ENCODE results near the gene SYNM.

DNA sequence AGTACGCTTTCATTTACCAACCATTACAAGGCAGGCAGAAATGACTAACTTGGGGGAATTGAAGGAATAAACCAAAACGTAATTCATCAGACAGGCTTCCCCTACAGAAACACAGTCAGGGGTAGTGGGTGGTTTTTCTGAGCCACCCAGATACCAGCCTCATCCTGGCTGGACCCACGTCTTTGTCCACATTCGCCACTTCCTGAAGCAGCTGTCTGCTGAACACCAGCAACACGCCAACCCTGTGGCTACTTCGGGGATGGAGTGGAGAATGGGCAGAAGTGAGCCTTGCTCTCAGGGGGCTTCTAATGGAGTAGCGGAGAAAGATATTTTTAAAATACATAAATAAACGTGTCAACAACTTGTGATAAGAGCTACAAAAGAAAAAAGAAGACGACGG lies 40.1 kb downstream of the SYNM start:
- TF ChIP-seq, protein P1, sequence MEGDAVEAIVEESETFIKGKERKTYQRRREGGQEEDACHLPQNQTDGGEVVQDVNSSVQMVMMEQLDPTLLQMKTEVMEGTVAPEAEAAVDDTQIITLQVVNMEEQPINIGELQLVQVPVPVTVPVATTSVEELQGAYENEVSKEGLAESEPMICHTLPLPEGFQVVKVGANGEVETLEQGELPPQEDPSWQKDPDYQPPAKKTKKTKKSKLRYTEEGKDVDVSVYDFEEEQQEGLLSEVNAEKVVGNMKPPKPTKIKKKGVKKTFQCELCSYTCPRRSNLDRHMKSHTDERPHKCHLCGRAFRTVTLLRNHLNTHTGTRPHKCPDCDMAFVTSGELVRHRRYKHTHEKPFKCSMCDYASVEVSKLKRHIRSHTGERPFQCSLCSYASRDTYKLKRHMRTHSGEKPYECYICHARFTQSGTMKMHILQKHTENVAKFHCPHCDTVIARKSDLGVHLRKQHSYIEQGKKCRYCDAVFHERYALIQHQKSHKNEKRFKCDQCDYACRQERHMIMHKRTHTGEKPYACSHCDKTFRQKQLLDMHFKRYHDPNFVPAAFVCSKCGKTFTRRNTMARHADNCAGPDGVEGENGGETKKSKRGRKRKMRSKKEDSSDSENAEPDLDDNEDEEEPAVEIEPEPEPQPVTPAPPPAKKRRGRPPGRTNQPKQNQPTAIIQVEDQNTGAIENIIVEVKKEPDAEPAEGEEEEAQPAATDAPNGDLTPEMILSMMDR (IDR thresholded peaks at IDR 0.05; ENCODE audit: low read length): no peak
- TF ChIP-seq EZH2phosphoT487 (IDR thresholded peaks at IDR 0.05; ENCODE audit: low read length): no peak
